Mesendoderm (in vitro differentiated cells): ENCODE measurements around the gene WWC1.
"Not testable (repeated sequence)": the region's sequence is repeated elsewhere in the genome, so short reads cannot be mapped to it uniquely, and the experiment has no call there.

Experiments used
- DNase-seq: peaks from one replicate; pipeline ENCODE4 v3.0.0; 2013
- H2AK5ac ChIP-seq: 2 replicates; pipeline ENCODE4 v1.6.1; 2013; ENCODE audit warnings: low read length, inconsistent platforms
- H2BK120ac ChIP-seq: 2 replicates; pipeline ENCODE4 v1.6.1; 2013; ENCODE audit warnings: low read depth, mild to moderate bottlenecking, low read length, moderate library complexity, mixed read lengths
- H2BK15ac ChIP-seq: replicated peaks from 2 replicates; pipeline ENCODE4 v1.6.1; 2013; ENCODE audit warnings: low read depth, mild to moderate bottlenecking, moderate library complexity
- H2BK5ac ChIP-seq: 2 replicates; pipeline ENCODE4 v1.6.1; 2013; ENCODE audit warnings: low read length, inconsistent platforms
- H3K18ac ChIP-seq: 2 replicates; pipeline ENCODE4 v1.6.1; 2013; ENCODE audit warnings: mild to moderate bottlenecking, low read length, mixed read lengths
- H3K23ac ChIP-seq: one replicate; pipeline ENCODE4 v1.6.1; 2013; ENCODE audit warnings: low read length
- H3K27ac ChIP-seq: 2 replicates; pipeline ENCODE4 v1.5.1; 2013; ENCODE audit warnings: low read depth, mild to moderate bottlenecking, inconsistent platforms, low read length, moderate library complexity
- H3K27me3 ChIP-seq: 2 replicates; pipeline ENCODE4 v1.6.1; 2013; ENCODE audit warnings: low read length, control low read depth, mild to moderate bottlenecking, inconsistent platforms; ENCODE audit not compliant: insufficient read depth, poor library complexity
- H3K36me3 ChIP-seq: 2 replicates; pipeline ENCODE4 v1.6.1; 2013; ENCODE audit warnings: low read length, inconsistent platforms; ENCODE audit not compliant: control insufficient read depth, insufficient read depth
- H3K4ac ChIP-seq: one replicate; pipeline ENCODE4 v1.6.1; 2013; ENCODE audit warnings: low read depth, mild to moderate bottlenecking, low read length, moderate library complexity
- H3K4me1 ChIP-seq: 2 replicates; pipeline ENCODE4 v1.6.1; 2013; ENCODE audit warnings: low read depth, low read length, inconsistent platforms; ENCODE audit not compliant: control insufficient read depth
- H3K4me2 ChIP-seq: 2 replicates; pipeline ENCODE4 v1.6.1; 2013; ENCODE audit warnings: low read length
- H3K4me3 ChIP-seq: 2 replicates; pipeline ENCODE4 v1.5.1; 2013; ENCODE audit warnings: mild to moderate bottlenecking, low read length
- H3K56ac ChIP-seq: one replicate; pipeline ENCODE4 v1.6.1; 2013; ENCODE audit warnings: low read length
- H3K79me1 ChIP-seq: 2 replicates; pipeline ENCODE4 v1.6.1; 2013; ENCODE audit warnings: low read length, inconsistent platforms
- H3K79me2 ChIP-seq: 2 replicates; pipeline ENCODE4 v1.6.1; 2013; ENCODE audit warnings: mild to moderate bottlenecking, low read length; ENCODE audit not compliant: control insufficient read depth, insufficient read depth
- H3K9ac ChIP-seq: 2 replicates; pipeline ENCODE4 v1.6.1; 2013; ENCODE audit warnings: low read length, inconsistent platforms
- H4K5ac ChIP-seq: one replicate; pipeline ENCODE4 v1.6.1; 2013; ENCODE audit warnings: low read length
- H4K8ac ChIP-seq: one replicate; pipeline ENCODE4 v1.6.1; 2013; ENCODE audit warnings: low read depth, mild to moderate bottlenecking, control low read depth, low read length, moderate library complexity
- WGBS: extraction: QIAGEN DNeasy Blood & Tissue Kit; methylation state at CpG from one replicate; pipeline ENCODE4 v1.1.7; 2013; ENCODE audit warnings: low lambda C conversion rate, missing lambda C conversion rate; ENCODE audit not compliant: insufficient coverage; ENCODE audit errors: extremely low coverage; 5-methylcytosine and 5-hydroxymethylcytosine counted together

The WWC1 gene

DNA sequence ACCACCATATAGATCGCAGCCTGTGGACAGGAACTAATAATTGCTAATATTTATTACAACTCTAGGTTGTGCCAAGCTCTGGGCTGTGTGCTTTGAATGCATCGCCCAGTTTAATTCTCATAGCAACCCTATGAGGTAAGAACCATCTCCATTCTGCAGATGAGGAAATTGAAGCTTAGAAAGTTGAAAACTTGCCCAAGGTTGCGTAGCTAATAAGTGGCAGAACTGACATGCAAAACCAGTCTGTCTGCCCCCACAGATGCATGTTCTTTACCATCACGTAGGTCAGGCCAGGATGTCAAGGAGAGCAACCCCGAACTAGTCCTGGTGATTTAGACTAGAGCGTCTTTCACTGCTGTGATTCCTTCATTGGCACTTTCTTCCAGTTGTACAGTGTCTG lies 15.6 kb downstream of the WWC1 start:
- Histone ChIP-seq H3K36me3 (no peaks in the 10 kb centered on the region), H3K27me3 (no peaks in the 10 kb centered on the region), H2BK120ac (no peak overlapping the region), H4K5ac (no peak overlapping the region), H3K4me1 (peaks cover 4% of the 10 kb centered on the region), H3K23ac (no peak overlapping the region), H2BK5ac (no peak overlapping the region), H2AK5ac (no peak overlapping the region), H3K9ac (no peak overlapping the region), H2BK15ac (no peak overlapping the region), H3K4me2 (no peak overlapping the region), H3K56ac (no peak overlapping the region), H3K27ac (no peak overlapping the region), H4K8ac (no peak overlapping the region), H3K79me2 (peaks cover 3% of the 10 kb centered on the region), H3K18ac (no peak overlapping the region), H3K4me3 (no peak overlapping the region), H3K4ac (no peak overlapping the region), H3K79me1 (peaks cover 6% of the 10 kb centered on the region)
- no CpG with 5 or more reads among the region's 6 CpGs for WGBS
- no peak for DNase-seq

- Histone ChIP-seq H4K8ac (no peak overlapping the region), H2BK5ac (no peak overlapping the region), H3K4me1 (no peaks in the 10 kb centered on the region), H2AK5ac (no peak overlapping the region), H2BK120ac (no peak overlapping the region), H3K36me3 (no peaks in the 10 kb centered on the region), H2BK15ac (no peak overlapping the region), H3K27ac (no peak overlapping the region), H3K9ac (no peak overlapping the region), H3K18ac (no peak overlapping the region), H3K4me2 (no peak overlapping the region), H3K4me3 (no peak overlapping the region), H3K79me1 (peaks cover 6% of the 10 kb centered on the region), H3K79me2 (peaks cover 3% of the 10 kb centered on the region), H4K5ac (no peak overlapping the region), H3K23ac (no peak overlapping the region), H3K4ac (no peak overlapping the region), H3K56ac (no peak overlapping the region), H3K27me3 (no peaks in the 10 kb centered on the region)
- WGBS = no CpG with 5 or more reads among the region's 4 CpGs
- DNase-seq = no peak
Measured at GRCh38 chr5:168307925-168308584, 16.6 kb downstream of the WWC1 start.

GRCh38 chr5:168308976-168309598 lies 17.6 kb downstream of the WWC1 start:
- H4K8ac ChIP-seq = no peak overlapping the region
- no peak overlapping the region for H4K5ac ChIP-seq
- H3K79me1 ChIP-seq = peaks cover 3% of the 10 kb centered on the region
- no peak overlapping the region for H3K23ac ChIP-seq
- H2AK5ac ChIP-seq = no peak overlapping the region
- H3K4me1 ChIP-seq = no peaks in the 10 kb centered on the region
- peaks cover 1% of the 10 kb centered on the region for H3K79me2 ChIP-seq
- no peak overlapping the region for H3K4me2 ChIP-seq
- no peak overlapping the region for H3K4ac ChIP-seq
- H3K56ac ChIP-seq = no peak overlapping the region
- H3K9ac ChIP-seq = no peak overlapping the region
- H2BK5ac ChIP-seq = no peak overlapping the region
- H2BK120ac ChIP-seq = no peak overlapping the region
- H2BK15ac ChIP-seq = no peak overlapping the region
- no peaks in the 10 kb centered on the region for H3K36me3 ChIP-seq
- no peak for DNase-seq
- H3K27ac ChIP-seq = no peak overlapping the region
- no CpG with 5 or more reads among the region's 6 CpGs for WGBS
- no peak overlapping the region for H3K18ac ChIP-seq
- no peaks in the 10 kb centered on the region for H3K27me3 ChIP-seq
- H3K4me3 ChIP-seq = no peak overlapping the region

DNA sequence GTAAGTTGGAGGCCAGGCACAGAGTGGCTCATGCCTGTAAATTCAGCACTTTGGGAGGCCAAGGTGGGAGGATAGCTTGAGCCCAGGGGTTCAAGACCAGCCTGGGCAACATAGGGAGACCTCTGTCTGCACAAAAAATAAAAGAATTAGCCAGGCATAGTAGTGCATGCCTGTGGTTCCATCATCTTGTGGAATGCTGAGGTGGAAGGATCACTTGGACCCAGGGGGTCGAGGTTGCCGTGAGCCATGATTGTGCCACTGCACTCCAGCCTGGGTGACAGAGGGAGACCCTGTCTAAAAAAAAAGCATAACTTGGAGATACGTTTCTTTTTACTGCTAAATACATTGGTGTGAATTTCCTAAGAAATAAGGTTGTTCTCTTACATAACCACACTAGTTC lies 19.1 kb downstream of the WWC1 start:
- H3K79me1 ChIP-seq, H2BK5ac ChIP-seq, H3K4ac ChIP-seq, H3K79me2 ChIP-seq, H3K23ac ChIP-seq, H2AK5ac ChIP-seq, H4K5ac ChIP-seq, DNase-seq, H3K4me3 ChIP-seq, H3K27ac ChIP-seq, H4K8ac ChIP-seq, H3K4me1 ChIP-seq, H3K27me3 ChIP-seq, H3K36me3 ChIP-seq, H3K18ac ChIP-seq, H3K9ac ChIP-seq, H3K4me2 ChIP-seq, H3K56ac ChIP-seq, H2BK15ac ChIP-seq, H2BK120ac ChIP-seq: not testable (repeated sequence)
- WGBS = no CpG with 5 or more reads among the region's 3 CpGs

- no peak overlapping the region for H3K4me3 ChIP-seq
- H3K56ac ChIP-seq = no peak overlapping the region
- peak; percentile 55 for DNase-seq
- no peak overlapping the region for H2AK5ac ChIP-seq
- H3K79me1 ChIP-seq = peaks cover 1% of the 10 kb centered on the region
- H3K79me2 ChIP-seq = peaks cover 1% of the 10 kb centered on the region
- no peak overlapping the region for H3K23ac ChIP-seq
- no CpG with 5 or more reads among the region's 6 CpGs for WGBS
- no peak overlapping the region for H3K27ac ChIP-seq
- no peak overlapping the region for H3K4me2 ChIP-seq
- no peak overlapping the region for H2BK5ac ChIP-seq
- H3K9ac ChIP-seq = no peak overlapping the region
- H3K4me1 ChIP-seq = no peaks in the 10 kb centered on the region
- H2BK120ac ChIP-seq = no peak overlapping the region
- H3K18ac ChIP-seq = no peak overlapping the region
- no peak overlapping the region for H4K8ac ChIP-seq
- H3K27me3 ChIP-seq = no peaks in the 10 kb centered on the region
- H2BK15ac ChIP-seq = no peak overlapping the region
- H4K5ac ChIP-seq = no peak overlapping the region
- no peak overlapping the region for H3K4ac ChIP-seq
- H3K36me3 ChIP-seq = no peaks in the 10 kb centered on the region
Measured at GRCh38 chr5:168311061-168311566, 19.7 kb downstream of the WWC1 start.
